Measurements from ENCODE around the gene BRWD1.

- no peak for TF ChIP-seq CTCF (IDR thresholded peaks at IDR 0.05)
- TF ChIP-seq POLR2A (IDR thresholded peaks at IDR 0.05), result no peak
Observed at GRCh38 chr21:39281853-39282252, 31.6 kb downstream of the BRWD1 start.
